CD14-positive monocyte (primary cell): ENCODE measurements around the gene WDTC1. TPM values are rescaled to one million over a fixed set of nuclear protein-coding genes. Genes with fewer than 3 reads are reported as not detected.
A peak's percentile ranks its signal among the peaks of the same experiment; 100 is the strongest.

Source experiments
- DNase-seq, 3 donors: peaks; one replicate each; pipeline ENCODE4 v3.0.0-alpha.2; 2011 to 2022
- H2AFZ ChIP-seq: 2 replicates; pipeline ENCODE4 v1.6.0; 2012; ENCODE audit warnings: mild to moderate bottlenecking, low read depth, low read length, inconsistent platforms; ENCODE audit not compliant: insufficient read depth, poor library complexity, severe bottlenecking
- H3K27ac ChIP-seq, 2 donors: 1 replicate in 1 of 2; 2 replicates in 1 of 2; pipeline ENCODE4 v1.5.1; 2012 to 2013; ENCODE audit warnings: low read length in 2 of 2, control low read depth in 1 of 2, inconsistent platforms in 1 of 2, low read depth in 1 of 2, mild to moderate bottlenecking in 1 of 2
- H3K27me3 ChIP-seq, 2 donors: one replicate each; pipeline versions ENCODE4 v1.6.0 to v1.6.1; 2011 to 2013; ENCODE audit warnings: low read length in 2 of 2; ENCODE audit not compliant: control insufficient read depth in 2 of 2, insufficient read depth in 2 of 2
- H3K36me3 ChIP-seq, 2 donors: replicated peaks in 1 of 2; 1 replicate in 1 of 2; 2 replicates in 1 of 2; pipeline versions ENCODE4 v1.5.1 to v1.6.1; 2012 to 2013; ENCODE audit warnings: low read length in 2 of 2, control low read depth in 1 of 2, inconsistent platforms in 1 of 2, mild to moderate bottlenecking in 1 of 2; ENCODE audit not compliant: insufficient read depth in 2 of 2, control insufficient read depth in 1 of 2
- H3K4me1 ChIP-seq, 2 donors: 1 replicate in 1 of 2; 2 replicates in 1 of 2; pipeline versions ENCODE4 v1.5.1 to v1.6.1; 2012 to 2013; ENCODE audit warnings: low read length in 2 of 2, control low read depth in 1 of 2, inconsistent platforms in 1 of 2, mild to moderate bottlenecking in 1 of 2, moderate library complexity in 1 of 2; ENCODE audit not compliant: insufficient read depth in 2 of 2, control insufficient read depth in 1 of 2
- H3K4me2 ChIP-seq: replicated peaks from 2 replicates; pipeline ENCODE3; 2012; ENCODE audit warnings: low read length, moderate library complexity, mild to moderate bottlenecking; ENCODE audit not compliant: poor library complexity, severe bottlenecking; ENCODE audit errors: extremely low read depth
- H3K4me3 ChIP-seq, 3 experiments: fragments of 200-600 bp in 1 of 3; sonication (generic) in 1 of 3; replicated peaks in 1 of 3; 1 replicate in 2 of 3; 2 replicates in 1 of 3; pipeline ENCODE4 v1.5.1; 2011 to 2013; ENCODE audit warnings: low read length in 3 of 3, mild to moderate bottlenecking in 3 of 3, control low read depth in 2 of 3, low read depth in 2 of 3, inconsistent platforms in 1 of 3, moderate library complexity in 1 of 3
- H3K79me2 ChIP-seq: 2 replicates; pipeline ENCODE4 v1.6.0; 2012; ENCODE audit warnings: mild to moderate bottlenecking, control low read depth, inconsistent platforms, low read length, moderate library complexity; ENCODE audit not compliant: insufficient read depth
- H3K9ac ChIP-seq: 2 replicates; pipeline ENCODE4 v1.6.0; 2017; ENCODE audit warnings: low read length, mild to moderate bottlenecking; ENCODE audit not compliant: insufficient read depth, poor library complexity, severe bottlenecking
- H3K9me3 ChIP-seq, 2 donors: replicated peaks in 1 of 2; 1 replicate in 1 of 2; 2 replicates in 1 of 2; pipeline versions ENCODE4 v1.5.1 to v1.6.1; 2012 to 2013; ENCODE audit warnings: low read length in 2 of 2, control low read depth in 1 of 2; ENCODE audit not compliant: control insufficient read depth in 1 of 2, insufficient read depth in 1 of 2
- H4K20me1 ChIP-seq: 2 replicates; pipeline ENCODE4 v1.6.0; 2012; ENCODE audit warnings: mild to moderate bottlenecking, low read length, control low read depth, moderate library complexity; ENCODE audit not compliant: insufficient read depth
- H3K27ac Mint-ChIP-seq, 7 donors: one replicate each; pipeline ENCODE4 v1.8.0; 2020; ENCODE audit warnings: mild to moderate bottlenecking in 7 of 7, mixed read lengths in 7 of 7, moderate library complexity in 6 of 7, inconsistent platforms in 2 of 7
- H3K27me3 Mint-ChIP-seq, 3 donors: one replicate each; pipeline ENCODE4 v1.8.0; 2021 to 2022; ENCODE audit warnings: low read depth in 3 of 3, mild to moderate bottlenecking in 3 of 3, mixed read lengths in 3 of 3, moderate library complexity in 3 of 3, inconsistent platforms in 1 of 3
- H3K36me3 Mint-ChIP-seq, 2 donors: one replicate each; pipeline ENCODE4 v1.8.0; 2020; ENCODE audit warnings: mixed read lengths in 2 of 2, inconsistent platforms in 1 of 2, mild to moderate bottlenecking in 1 of 2
- H3K4me1 Mint-ChIP-seq: one replicate; pipeline ENCODE4 v1.8.0; 2020; ENCODE audit warnings: mild to moderate bottlenecking, mixed read lengths
- H3K4me3 Mint-ChIP-seq, 2 donors: one replicate each; pipeline ENCODE4 v1.8.0; 2020; ENCODE audit warnings: mild to moderate bottlenecking in 2 of 2, mixed read lengths in 2 of 2, moderate library complexity in 1 of 2
- H3K9me3 Mint-ChIP-seq, 7 donors: one replicate each; pipeline ENCODE4 v1.8.0; 2020 to 2022; ENCODE audit warnings: mixed read lengths in 7 of 7, mild to moderate bottlenecking in 6 of 7, moderate library complexity in 6 of 7, inconsistent platforms in 2 of 7
- CTCF ChIP-seq: fragments of 200-600 bp; IDR thresholded peaks from one replicate; pipeline ENCODE4 v1.8.0; 2022; ENCODE audit warnings: antibody characterized with exemption, mild to moderate bottlenecking
- WGBS: methylation state at CpG from one replicate; pipeline ENCODE4 v1.1.5; 2013; ENCODE audit warnings: missing lambda C conversion rate; ENCODE audit not compliant: insufficient coverage; 5-methylcytosine and 5-hydroxymethylcytosine counted together
- intact Hi-C, 2 donors: fragments of 100-400 bp; cut with micrococcal nuclease; formaldehyde crosslinking; loops; one replicate each; pipeline versions ENCODE4 v1.15.0 to v1.15.1; 2023
- polyA plus RNA-seq, 3 donors: library from polyadenylated mRNA; depleted of rRNA in 1 of 3; unstranded in 2 of 3; stranded (reverse) in 1 of 3; fragments of 300-500 nt in 2 of 3; fragments of >200 nt in 1 of 3; fragmentation: Illumina TruSeq in 2 of 3; gene quantifications; 1 replicate in 2 of 3; 2 replicates in 1 of 3; pipeline ENCODE4 v1.2.3, GENCODE V29; 2012 to 2021

WDTC1 gene
- polyA plus RNA-seq, 3 donors: 2.1 to 26.6 (median 4.3) TPM

- WGBS: 0% methylated on average over 15 of the region's 22 CpGs
- peak within 1 kb of the TSS; percentile 84 for H2AFZ ChIP-seq
- H3K4me1 ChIP-seq: peaks cover 44 to 55% of the 10 kb centered on the region in 2 donors
- peak within 1 kb of the TSS; percentile 39 to 87 (median 52) for H3K4me3 ChIP-seq
- H3K27me3 ChIP-seq: no peaks in the 10 kb centered on the region
- H3K4me1 Mint-ChIP-seq: peaks cover 53% of the 10 kb centered on the region
- peak within 1 kb of the TSS; percentile 80 to 89 for H3K27ac ChIP-seq
- peaks cover 35% of the 10 kb centered on the region for H3K79me2 ChIP-seq
- H3K36me3 ChIP-seq: peaks cover 6 to 19% of the 10 kb centered on the region in 2 donors
- H3K36me3 Mint-ChIP-seq: peaks cover 26 to 28% of the 10 kb centered on the region in 2 donors
- DNase-seq: peak; percentile 60 to 74 (median 66)
- H3K27ac Mint-ChIP-seq: peak within 1 kb of the TSS; percentile 66 to 93 (median 84)
- H3K9me3 Mint-ChIP-seq: no peaks in the 10 kb centered on the region
- no peaks in the 10 kb centered on the region for H4K20me1 ChIP-seq
- peak within 1 kb of the TSS; percentile 82 to 96 for H3K4me3 Mint-ChIP-seq
- H3K9me3 ChIP-seq: no peaks in the 10 kb centered on the region
- intact Hi-C loops: no loop called here
- H3K9ac ChIP-seq: peak within 1 kb of the TSS; percentile 76
- peak within 1 kb of the TSS; percentile 96 for H3K4me2 ChIP-seq
- no peak for TF ChIP-seq CTCF
- peaks cover 0 to 2% (median 0%) of the 10 kb centered on the region in 3 donors for H3K27me3 Mint-ChIP-seq
These were observed 107.3 kb downstream of the WDTC1 start, which contains the start of gene SYTL1 for GRCh38 chr1:27341525-27342252. Gene SYTL1, plus strand, starts transcription at chr1:27342022. Its CDS starts 3,313 bp downstream, at chr1:27345335.

GRCh38 chr1:27342391-27342777, 108.0 kb downstream of the WDTC1 start:
- Mint-ChIP-seq H3K27me3 (peaks cover 0 to 4% (median 0%) of the 10 kb centered on the region in 3 donors), H3K9me3 (no peaks in the 10 kb centered on the region), H3K4me1 (peaks cover 57% of the 10 kb centered on the region), H3K27ac (peak overlapping the region; percentile 66 to 93 (median 84)), H3K36me3 (peaks cover 26 to 28% of the 10 kb centered on the region in 2 donors), H3K4me3 (peak overlapping the region; percentile 82 to 96)
- peaks cover 44 to 55% of the 10 kb centered on the region in 2 donors for H3K4me1 ChIP-seq
- H3K4me2 ChIP-seq: peak overlapping the region; percentile 96
- H3K9ac ChIP-seq: peak overlapping the region; percentile 76
- WGBS: 7% methylated on average over 5 of the region's 8 CpGs
- H3K36me3 ChIP-seq: peaks cover 9 to 21% of the 10 kb centered on the region in 2 donors
- no peaks in the 10 kb centered on the region for H3K27me3 ChIP-seq
- H3K79me2 ChIP-seq: peaks cover 35% of the 10 kb centered on the region
- intact Hi-C loops: no loop called here
- no peak for TF ChIP-seq CTCF
- H3K4me3 ChIP-seq: peak overlapping the region; percentile 39 to 87 (median 52)
- H3K27ac ChIP-seq: peak overlapping the region; percentile 80 to 89
- H4K20me1 ChIP-seq: no peaks in the 10 kb centered on the region
- H2AFZ ChIP-seq: peak overlapping the region; percentile 84
- no peaks in the 10 kb centered on the region for H3K9me3 ChIP-seq
- DNase-seq: no peak
